Measurements from ENCODE around the gene ADAMTS17. TPM values are rescaled to one million over a fixed set of nuclear protein-coding genes. Genes with fewer than 3 reads are reported as not detected.
"Not testable (repeated sequence)": the region's sequence is repeated elsewhere in the genome, so short reads cannot be mapped to it uniquely, and the experiment has no call there.

ADAMTS17 gene
- total RNA-seq, 4 donors from 2014 or later: 4.5 to 11.4 (median 6.6) TPM

DNA sequence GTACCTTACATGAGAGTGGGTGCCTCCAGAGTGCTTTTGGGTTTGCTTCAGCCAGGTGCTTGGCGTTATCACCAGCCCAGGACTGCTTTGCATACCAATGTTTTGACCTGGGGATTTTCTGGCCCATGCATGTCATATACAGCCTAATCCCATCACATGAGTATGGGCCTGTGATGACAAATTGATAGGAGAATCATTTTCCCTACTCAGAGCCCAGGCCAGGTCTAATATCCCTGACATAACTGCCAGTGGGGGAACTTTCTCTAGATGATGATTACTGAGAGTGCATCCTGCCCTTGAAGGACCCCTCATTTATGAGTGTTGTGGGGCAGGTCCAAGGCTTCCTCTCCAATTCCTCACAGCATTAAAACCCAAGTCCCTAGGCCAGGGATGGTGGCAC lies 411.1 kb downstream of the ADAMTS17 start:
- no peak for DNase-seq
- Histone ChIP-seq H3K4me1 (peaks cover 5 to 16% (median 8%) of the 10 kb centered on the region in 3 donors), H3K9me3 (no peaks in the 10 kb centered on the region), H3K27me3 (peaks cover 0 to 12% (median 0%) of the 10 kb centered on the region in 4 donors), H3K4me3 (no peak overlapping the region), H3K36me3 (no peaks in the 10 kb centered on the region), H3K27ac (no peak overlapping the region)
- WGBS, 2 donors: 69% methylated on average over 1 of the region's 1 CpG; no CpG with 5 or more reads in 1 of the 2 donors
- intact Hi-C loops (cut with DNase I): loop anchor here (2.0 kb wide), 1 partner anchor 410 kb away; the partner anchor contains the start of gene ADAMTS17
- TF ChIP-seq, protein P1, sequence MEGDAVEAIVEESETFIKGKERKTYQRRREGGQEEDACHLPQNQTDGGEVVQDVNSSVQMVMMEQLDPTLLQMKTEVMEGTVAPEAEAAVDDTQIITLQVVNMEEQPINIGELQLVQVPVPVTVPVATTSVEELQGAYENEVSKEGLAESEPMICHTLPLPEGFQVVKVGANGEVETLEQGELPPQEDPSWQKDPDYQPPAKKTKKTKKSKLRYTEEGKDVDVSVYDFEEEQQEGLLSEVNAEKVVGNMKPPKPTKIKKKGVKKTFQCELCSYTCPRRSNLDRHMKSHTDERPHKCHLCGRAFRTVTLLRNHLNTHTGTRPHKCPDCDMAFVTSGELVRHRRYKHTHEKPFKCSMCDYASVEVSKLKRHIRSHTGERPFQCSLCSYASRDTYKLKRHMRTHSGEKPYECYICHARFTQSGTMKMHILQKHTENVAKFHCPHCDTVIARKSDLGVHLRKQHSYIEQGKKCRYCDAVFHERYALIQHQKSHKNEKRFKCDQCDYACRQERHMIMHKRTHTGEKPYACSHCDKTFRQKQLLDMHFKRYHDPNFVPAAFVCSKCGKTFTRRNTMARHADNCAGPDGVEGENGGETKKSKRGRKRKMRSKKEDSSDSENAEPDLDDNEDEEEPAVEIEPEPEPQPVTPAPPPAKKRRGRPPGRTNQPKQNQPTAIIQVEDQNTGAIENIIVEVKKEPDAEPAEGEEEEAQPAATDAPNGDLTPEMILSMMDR (IDR thresholded peaks at IDR 0.05): no peak
- no peak for TF ChIP-seq POLR2A (IDR thresholded peaks at IDR 0.05)

DNA sequence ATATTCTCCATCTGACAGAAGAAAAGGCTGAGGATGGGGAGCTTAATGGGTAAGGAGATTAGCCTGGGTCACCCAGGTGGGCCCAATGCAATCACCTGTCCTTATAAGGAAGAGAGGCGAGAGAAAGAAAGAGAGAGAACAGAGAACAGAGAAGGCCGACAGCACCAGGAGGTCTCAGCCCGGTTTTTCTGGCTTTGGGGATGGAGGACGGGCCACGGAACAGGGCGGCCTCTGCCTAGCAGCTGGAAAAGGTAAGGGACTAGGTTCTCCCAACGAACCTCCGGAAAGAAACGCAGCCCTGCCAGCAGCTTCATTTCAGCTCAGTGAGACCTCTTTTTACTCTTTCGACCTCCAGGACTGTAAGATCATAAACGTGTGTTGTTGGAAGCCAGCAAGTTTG lies 412.5 kb downstream of the ADAMTS17 start:
- peaks cover 0 to 4% (median 0%) of the 10 kb centered on the region in 4 donors for H3K27me3 ChIP-seq
- H3K4me3 ChIP-seq: no peak overlapping the region
- intact Hi-C loops (cut with DNase I): no loop called here
- H3K9me3 ChIP-seq: no peaks in the 10 kb centered on the region
- DNase-seq: no peak
- no peak for TF ChIP-seq POLR2A (IDR thresholded peaks at IDR 0.05)
- TF ChIP-seq, protein P1 (IDR thresholded peaks at IDR 0.05): no peak
- H3K36me3 ChIP-seq: no peaks in the 10 kb centered on the region
- 87 to 90% methylated on average over 11 of the region's 11 CpGs for WGBS, 2 donors
- peak overlapping the region in 1 of 4 donors; percentile 89 for H3K27ac ChIP-seq
- peaks cover 5 to 22% (median 8%) of the 10 kb centered on the region in 3 donors for H3K4me1 ChIP-seq

DNA sequence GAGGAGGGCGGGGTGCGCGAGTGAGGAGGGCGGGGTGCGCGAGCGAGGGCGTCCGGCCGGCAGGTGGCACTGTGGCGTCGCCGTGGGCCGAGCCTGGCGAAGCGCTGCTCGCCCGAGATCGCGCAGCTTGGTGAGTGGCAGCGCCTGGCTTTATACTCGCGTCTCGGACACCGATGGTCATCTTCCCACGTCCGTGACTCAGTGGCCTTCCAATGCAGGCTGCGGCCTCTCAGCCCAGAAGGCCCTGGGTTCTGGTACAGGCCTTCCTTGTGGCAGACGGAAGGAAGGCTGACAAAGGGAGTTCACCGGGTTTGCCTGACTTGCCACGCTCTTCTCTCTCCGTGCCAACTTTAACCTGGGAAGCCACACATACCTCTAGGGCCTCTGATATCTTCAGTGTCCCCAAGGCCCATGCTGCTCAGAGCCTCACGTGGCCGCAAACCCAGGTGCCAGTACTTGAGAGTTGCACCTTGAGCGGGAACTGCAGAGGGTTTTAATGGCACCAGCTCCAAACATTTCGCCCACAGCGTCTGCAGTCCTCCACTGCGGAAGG lies 413.3 kb downstream of the ADAMTS17 start:
- Histone ChIP-seq H3K36me3 (no peaks in the 10 kb centered on the region), H3K9me3 (no peaks in the 10 kb centered on the region), H3K4me3 (peak overlapping the region; percentile 18 to 71 (median 46)), H3K27me3 (no peaks in the 10 kb centered on the region), H3K27ac (peak overlapping the region; percentile 50 to 90 (median 88)), H3K4me1 (peaks cover 5 to 22% (median 8%) of the 10 kb centered on the region in 3 donors)
- WGBS, 2 donors: 36 to 60% methylated on average over 1 to 11 of the region's 38 CpGs
- intact Hi-C loops (cut with DNase I): no loop called here
- TF ChIP-seq POLR2A (IDR thresholded peaks at IDR 0.05): no peak
- TF ChIP-seq, protein P1 (IDR thresholded peaks at IDR 0.05): peak; percentile 60 to 84 (median 70)
- DNase-seq: peak; percentile 35

DNA sequence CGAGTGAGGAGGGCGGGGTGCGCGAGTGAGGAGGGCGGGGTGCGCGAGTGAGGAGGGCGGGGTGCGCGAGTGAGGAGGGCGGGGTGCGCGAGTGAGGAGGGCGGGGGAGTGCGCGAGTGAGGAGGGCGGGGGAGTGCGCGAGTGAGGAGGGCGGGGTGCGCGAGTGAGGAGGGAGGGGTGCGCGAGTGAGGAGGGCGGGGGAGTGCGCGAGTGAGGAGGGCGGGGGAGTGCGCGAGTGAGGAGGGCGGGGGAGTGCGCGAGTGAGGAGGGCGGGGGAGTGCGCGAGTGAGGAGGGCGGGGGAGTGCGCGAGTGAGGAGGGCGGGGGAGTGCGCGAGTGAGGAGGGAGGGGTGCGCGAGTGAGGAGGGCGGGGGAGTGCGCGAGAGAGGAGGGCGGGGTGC lies 415.2 kb downstream of the ADAMTS17 start:
- DNase-seq; H3K36me3 ChIP-seq; H3K9me3 ChIP-seq; H3K27me3 ChIP-seq; intact Hi-C loops (cut with DNase I): not testable (repeated sequence)
- no CpG with 5 or more reads among the region's 48 CpGs for WGBS, 2 donors
- Histone ChIP-seq H3K4me1 (peaks cover 5 to 22% (median 8%) of the 10 kb centered on the region in 3 donors), H3K4me3 (peak overlapping the region in 1 of 4 donors; percentile 49), H3K27ac (peak overlapping the region in 2 of 4 donors; percentile 87)

DNA sequence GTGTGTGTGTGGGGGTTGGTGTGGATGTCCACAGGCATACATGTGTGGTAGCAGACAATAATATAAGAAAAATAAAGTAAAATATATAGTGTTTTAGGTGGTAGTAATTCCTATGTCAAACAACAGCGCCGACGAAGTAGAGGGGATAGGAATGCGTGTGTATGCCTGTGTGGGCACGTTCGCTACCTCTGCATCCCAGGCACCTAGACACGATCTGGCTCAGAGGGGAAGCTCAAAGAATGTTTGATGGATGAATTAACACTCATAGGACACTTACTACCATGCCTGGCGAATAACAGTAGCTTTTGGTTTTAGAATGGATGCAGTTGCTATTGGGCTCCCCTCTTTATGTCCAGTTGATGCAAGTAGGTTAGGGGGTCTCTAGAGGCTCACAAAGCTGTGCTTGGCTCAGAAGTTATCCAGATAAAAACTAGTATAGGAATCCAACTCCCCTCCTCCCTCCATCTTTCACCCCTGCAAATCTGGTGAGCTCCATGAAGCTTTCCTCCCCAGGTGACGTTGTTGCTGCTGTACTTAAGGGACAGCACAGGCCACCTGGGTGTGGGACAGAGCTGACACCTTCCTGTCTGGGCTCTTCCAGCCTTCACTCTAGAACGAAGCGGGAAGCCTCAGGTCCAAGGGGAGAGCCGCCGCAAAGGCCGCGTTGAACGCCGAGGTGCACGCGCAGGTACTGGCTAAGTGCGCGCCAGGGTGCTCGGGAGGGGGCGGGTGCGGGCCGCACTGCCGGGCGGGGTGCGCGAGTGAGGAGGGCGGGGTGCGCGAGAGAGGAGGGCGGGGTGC lies 415.9 kb downstream of the ADAMTS17 start:
- 20 to 52% methylated on average over 8 to 9 of the region's 33 CpGs for WGBS, 2 donors
- intact Hi-C loops (cut with DNase I): no loop called here
- Histone ChIP-seq H3K4me3 (peak overlapping the region; percentile 23 to 73 (median 46)), H3K4me1 (peaks cover 5 to 22% (median 8%) of the 10 kb centered on the region in 3 donors), H3K9me3 (no peaks in the 10 kb centered on the region), H3K27ac (peak overlapping the region; percentile 67 to 87 (median 80)), H3K27me3 (no peaks in the 10 kb centered on the region), H3K36me3 (no peaks in the 10 kb centered on the region)
- TF ChIP-seq, protein P1 (IDR thresholded peaks at IDR 0.05): no peak
- peak in 1 of 4 donors; percentile 17 for TF ChIP-seq POLR2A (IDR thresholded peaks at IDR 0.05)
- peak; percentile 25 for DNase-seq
